Trophoblast cell (in vitro differentiated cells and primary cell): Measurements from ENCODE around the gene FAM135A.

ENCODE experiments used
- DNase-seq, 2 donors: peaks; one replicate each; pipeline ENCODE4 v3.0.0-alpha.2; 2016
- H2AFZ ChIP-seq: 2 replicates; pipeline ENCODE4 v1.6.1; 2013; ENCODE audit warnings: low read length, moderate library complexity, mild to moderate bottlenecking; ENCODE audit not compliant: insufficient read depth, poor library complexity
- H2AK5ac ChIP-seq: 2 replicates; pipeline ENCODE4 v1.6.1; 2013; ENCODE audit warnings: mild to moderate bottlenecking, low read length
- H2BK120ac ChIP-seq: 2 replicates; pipeline ENCODE4 v1.6.1; 2013; ENCODE audit warnings: low read length, mild to moderate bottlenecking, moderate library complexity; ENCODE audit not compliant: insufficient read depth, poor library complexity
- H2BK12ac ChIP-seq: 2 replicates; pipeline ENCODE4 v1.6.1; 2013; ENCODE audit warnings: mild to moderate bottlenecking, low read length, moderate library complexity
- H2BK5ac ChIP-seq: 2 replicates; pipeline ENCODE4 v1.6.1; 2013; ENCODE audit warnings: low read length, low read depth, moderate library complexity, mild to moderate bottlenecking; ENCODE audit not compliant: poor library complexity
- H3K14ac ChIP-seq: 2 replicates; pipeline ENCODE4 v1.6.1; 2013; ENCODE audit warnings: mild to moderate bottlenecking, low read length
- H3K18ac ChIP-seq: 2 replicates; pipeline ENCODE4 v1.6.1; 2013; ENCODE audit warnings: mild to moderate bottlenecking, low read length
- H3K23ac ChIP-seq: 2 replicates; pipeline ENCODE4 v1.6.1; 2013; ENCODE audit warnings: low read length
- H3K27ac ChIP-seq: 2 replicates; pipeline ENCODE4 v1.5.1; 2013; ENCODE audit warnings: low read depth, mild to moderate bottlenecking, inconsistent platforms, low read length, moderate library complexity
- H3K27me3 ChIP-seq: 2 replicates; pipeline ENCODE4 v1.6.1; 2013; ENCODE audit warnings: inconsistent platforms, mild to moderate bottlenecking, low read length, moderate library complexity; ENCODE audit not compliant: insufficient read depth
- H3K36me3 ChIP-seq, 2 experiments: 1 replicate in 1 of 2; 2 replicates in 1 of 2; pipeline ENCODE4 v1.6.1; 2013; ENCODE audit warnings: low read length in 2 of 2, mild to moderate bottlenecking in 2 of 2, moderate library complexity in 1 of 2; ENCODE audit not compliant: insufficient read depth in 2 of 2, control insufficient read depth in 1 of 2
- H3K4ac ChIP-seq: 2 replicates; pipeline ENCODE4 v1.6.1; 2013; ENCODE audit warnings: low read depth, mild to moderate bottlenecking, low read length, moderate library complexity
- H3K4me1 ChIP-seq, 2 experiments: 1 replicate in 1 of 2; 2 replicates in 1 of 2; pipeline ENCODE4 v1.6.1; 2013; ENCODE audit warnings: low read length in 2 of 2, mild to moderate bottlenecking in 2 of 2, moderate library complexity in 1 of 2; ENCODE audit not compliant: insufficient read depth in 2 of 2, control insufficient read depth in 1 of 2
- H3K4me2 ChIP-seq: 2 replicates; pipeline ENCODE4 v1.6.1; 2013; ENCODE audit warnings: inconsistent platforms, mild to moderate bottlenecking, low read length, moderate library complexity
- H3K4me3 ChIP-seq: 2 replicates; pipeline ENCODE4 v1.5.1; 2013; ENCODE audit warnings: mild to moderate bottlenecking, low read depth, low read length, inconsistent platforms
- H3K79me1 ChIP-seq: one replicate; pipeline ENCODE4 v1.6.1; 2013; ENCODE audit warnings: low read length
- H3K79me2 ChIP-seq: 2 replicates; pipeline ENCODE4 v1.6.1; 2013; ENCODE audit warnings: low read length, mild to moderate bottlenecking; ENCODE audit not compliant: control insufficient read depth, insufficient read depth, poor library complexity
- H3K9ac ChIP-seq: 2 replicates; pipeline ENCODE4 v1.6.1; 2013; ENCODE audit warnings: mild to moderate bottlenecking, low read length
- H3K9me3 ChIP-seq: 2 replicates; pipeline ENCODE4 v1.6.1; 2013; ENCODE audit warnings: low read depth, mild to moderate bottlenecking, control low read depth, inconsistent platforms, low read length; ENCODE audit not compliant: insufficient read depth
- H4K12ac ChIP-seq: 2 replicates; pipeline ENCODE4 v1.6.1; 2013; ENCODE audit warnings: low read depth, mild to moderate bottlenecking, low read length, moderate library complexity
- H4K8ac ChIP-seq: 2 replicates; pipeline ENCODE4 v1.6.1; 2013; ENCODE audit warnings: low read depth, mild to moderate bottlenecking, low read length, moderate library complexity
- H4K91ac ChIP-seq: one replicate; pipeline ENCODE4 v1.6.1; 2013; ENCODE audit warnings: low read depth, mild to moderate bottlenecking, low read length, moderate library complexity
- WGBS: extraction: QIAGEN DNeasy Blood & Tissue Kit; methylation state at CpG from one replicate; pipeline ENCODE4 v1.1.7; 2013; ENCODE audit warnings: missing lambda C conversion rate; ENCODE audit not compliant: insufficient read length, insufficient coverage; ENCODE audit errors: extremely low coverage; 5-methylcytosine and 5-hydroxymethylcytosine counted together

Gene FAM135A

GRCh38 chr6:70593118-70593486 is 179.8 kb downstream of the FAM135A start:
- H2AK5ac ChIP-seq = no peak overlapping the region
- H3K79me2 ChIP-seq = no peaks in the 10 kb centered on the region
- H2BK120ac ChIP-seq = no peak overlapping the region
- H2BK12ac ChIP-seq = no peak overlapping the region
- no peak overlapping the region for H3K4me2 ChIP-seq
- H3K4me3 ChIP-seq = no peak overlapping the region
- no peak overlapping the region for H3K27ac ChIP-seq
- no peak for DNase-seq
- no CpG with 5 or more reads among the region's 3 CpGs for WGBS
- H3K27me3 ChIP-seq = no peaks in the 10 kb centered on the region
- H3K4me1 ChIP-seq = no peaks in the 10 kb centered on the region
- H2BK5ac ChIP-seq = no peak overlapping the region
- H4K91ac ChIP-seq = no peak overlapping the region
- H3K14ac ChIP-seq = no peak overlapping the region
- H3K23ac ChIP-seq = no peak overlapping the region
- H2AFZ ChIP-seq = no peak overlapping the region
- H3K36me3 ChIP-seq = peaks cover 0 to 3% of the 10 kb centered on the region in 2 experiments
- H3K18ac ChIP-seq = no peak overlapping the region
- no peak overlapping the region for H4K12ac ChIP-seq
- peak overlapping the region; percentile 28 for H3K9ac ChIP-seq
- peaks cover 4% of the 10 kb centered on the region for H3K9me3 ChIP-seq
- H3K79me1 ChIP-seq = no peaks in the 10 kb centered on the region
- H4K8ac ChIP-seq = no peak overlapping the region
- no peak overlapping the region for H3K4ac ChIP-seq

- H3K14ac ChIP-seq = no peak overlapping the region
- H3K4me3 ChIP-seq = no peak overlapping the region
- no peaks in the 10 kb centered on the region for H3K79me2 ChIP-seq
- H2BK12ac ChIP-seq = no peak overlapping the region
- no peak overlapping the region for H3K18ac ChIP-seq
- no peak overlapping the region for H2BK120ac ChIP-seq
- no peak for DNase-seq
- no peaks in the 10 kb centered on the region for H3K9me3 ChIP-seq
- H3K79me1 ChIP-seq = no peaks in the 10 kb centered on the region
- no peak overlapping the region for H4K91ac ChIP-seq
- H3K4me1 ChIP-seq = no peaks in the 10 kb centered on the region
- H4K8ac ChIP-seq = no peak overlapping the region
- H2AFZ ChIP-seq = no peak overlapping the region
- H3K4me2 ChIP-seq = no peak overlapping the region
- no peak overlapping the region for H2AK5ac ChIP-seq
- no peak overlapping the region for H4K12ac ChIP-seq
- H3K9ac ChIP-seq = peak overlapping the region; percentile 69
- H3K23ac ChIP-seq = no peak overlapping the region
- H3K27ac ChIP-seq = no peak overlapping the region
- no peaks in the 10 kb centered on the region for H3K27me3 ChIP-seq
- H3K4ac ChIP-seq = no peak overlapping the region
- no CpG with 5 or more reads among the region's 4 CpGs for WGBS
- H2BK5ac ChIP-seq = no peak overlapping the region
- no peaks in the 10 kb centered on the region for H3K36me3 ChIP-seq
Measured at GRCh38 chr6:70599187-70599586, 185.9 kb downstream of the FAM135A start.

- H2BK120ac ChIP-seq = no peak overlapping the region
- H4K8ac ChIP-seq = no peak overlapping the region
- WGBS = no CpG with 5 or more reads among the region's 3 CpGs
- no peak overlapping the region for H4K12ac ChIP-seq
- no peak overlapping the region for H2BK5ac ChIP-seq
- no peaks in the 10 kb centered on the region for H3K4me1 ChIP-seq
- H2BK12ac ChIP-seq = no peak overlapping the region
- H2AK5ac ChIP-seq = no peak overlapping the region
- no peak overlapping the region for H3K4ac ChIP-seq
- H3K79me1 ChIP-seq = no peaks in the 10 kb centered on the region
- H3K36me3 ChIP-seq = no peaks in the 10 kb centered on the region
- H3K18ac ChIP-seq = no peak overlapping the region
- DNase-seq = no peak
- H2AFZ ChIP-seq = no peak overlapping the region
- no peak overlapping the region for H3K23ac ChIP-seq
- no peaks in the 10 kb centered on the region for H3K79me2 ChIP-seq
- H4K91ac ChIP-seq = no peak overlapping the region
- no peak overlapping the region for H3K4me3 ChIP-seq
- no peak overlapping the region for H3K27ac ChIP-seq
- H3K4me2 ChIP-seq = no peak overlapping the region
- no peak overlapping the region for H3K9ac ChIP-seq
- H3K9me3 ChIP-seq = peaks cover 5% of the 10 kb centered on the region
- no peak overlapping the region for H3K14ac ChIP-seq
- no peaks in the 10 kb centered on the region for H3K27me3 ChIP-seq
Measured at GRCh38 chr6:70601014-70601413, 187.7 kb downstream of the FAM135A start.

GRCh38 chr6:70604254-70604653 is 190.9 kb downstream of the FAM135A start:
- Histone ChIP-seq H2AK5ac (no peak overlapping the region), H3K23ac (no peak overlapping the region), H3K79me1 (no peaks in the 10 kb centered on the region), H3K27me3 (no peaks in the 10 kb centered on the region), H3K18ac (no peak overlapping the region), H3K36me3 (no peaks in the 10 kb centered on the region), H3K4ac (no peak overlapping the region), H4K12ac (no peak overlapping the region), H3K4me3 (no peak overlapping the region), H3K4me2 (no peak overlapping the region), H3K4me1 (no peaks in the 10 kb centered on the region), H4K8ac (no peak overlapping the region), H2BK120ac (no peak overlapping the region), H2BK12ac (no peak overlapping the region), H2AFZ (no peak overlapping the region), H4K91ac (no peak overlapping the region), H3K79me2 (no peaks in the 10 kb centered on the region), H3K9me3 (peaks cover 5% of the 10 kb centered on the region), H2BK5ac (no peak overlapping the region), H3K14ac (no peak overlapping the region), H3K27ac (no peak overlapping the region), H3K9ac (no peak overlapping the region)
- no peak for DNase-seq
- WGBS = no CpG with 5 or more reads among the region's 6 CpGs
